ENCODE results near the gene MEF2C.
A peak's percentile ranks its signal among the peaks of the same experiment; 100 is the strongest.

MEF2C gene

DNA sequence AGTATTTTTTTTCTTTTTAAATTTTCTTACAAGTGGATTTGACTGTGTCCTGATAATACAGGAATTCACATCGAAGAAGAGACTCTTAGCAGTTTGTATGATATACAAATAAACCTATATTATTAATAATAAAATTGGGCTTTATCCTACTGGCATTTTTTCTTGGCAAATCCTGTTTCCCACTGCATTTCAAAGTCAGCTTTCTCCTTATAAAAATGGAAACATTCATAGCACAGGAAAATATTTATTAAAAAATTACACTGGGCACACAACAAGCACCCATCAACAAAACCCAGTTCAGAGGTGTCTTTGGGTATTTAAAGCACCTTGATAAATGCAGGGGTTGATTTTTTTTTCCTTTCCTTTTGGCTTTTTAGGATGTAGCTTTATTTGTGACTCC lies 200.9 kb downstream of the MEF2C start:
- Mint-ChIP-seq H3K36me3 (ENCODE audit: low read depth) (no peaks in the 10 kb centered on the region), H3K9me3 (no peaks in the 10 kb centered on the region), H3K4me1 (peaks cover 17% of the 10 kb centered on the region), H3K4me3 (no peak overlapping the region), H3K27me3 (ENCODE audit: low read depth, poor library complexity) (peaks cover 100% of the 10 kb centered on the region), H3K27ac (no peak overlapping the region)
- TF ChIP-seq, protein P1, sequence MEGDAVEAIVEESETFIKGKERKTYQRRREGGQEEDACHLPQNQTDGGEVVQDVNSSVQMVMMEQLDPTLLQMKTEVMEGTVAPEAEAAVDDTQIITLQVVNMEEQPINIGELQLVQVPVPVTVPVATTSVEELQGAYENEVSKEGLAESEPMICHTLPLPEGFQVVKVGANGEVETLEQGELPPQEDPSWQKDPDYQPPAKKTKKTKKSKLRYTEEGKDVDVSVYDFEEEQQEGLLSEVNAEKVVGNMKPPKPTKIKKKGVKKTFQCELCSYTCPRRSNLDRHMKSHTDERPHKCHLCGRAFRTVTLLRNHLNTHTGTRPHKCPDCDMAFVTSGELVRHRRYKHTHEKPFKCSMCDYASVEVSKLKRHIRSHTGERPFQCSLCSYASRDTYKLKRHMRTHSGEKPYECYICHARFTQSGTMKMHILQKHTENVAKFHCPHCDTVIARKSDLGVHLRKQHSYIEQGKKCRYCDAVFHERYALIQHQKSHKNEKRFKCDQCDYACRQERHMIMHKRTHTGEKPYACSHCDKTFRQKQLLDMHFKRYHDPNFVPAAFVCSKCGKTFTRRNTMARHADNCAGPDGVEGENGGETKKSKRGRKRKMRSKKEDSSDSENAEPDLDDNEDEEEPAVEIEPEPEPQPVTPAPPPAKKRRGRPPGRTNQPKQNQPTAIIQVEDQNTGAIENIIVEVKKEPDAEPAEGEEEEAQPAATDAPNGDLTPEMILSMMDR (IDR thresholded peaks at IDR 0.05) = no peak
- DNase-seq = no peak

DNA sequence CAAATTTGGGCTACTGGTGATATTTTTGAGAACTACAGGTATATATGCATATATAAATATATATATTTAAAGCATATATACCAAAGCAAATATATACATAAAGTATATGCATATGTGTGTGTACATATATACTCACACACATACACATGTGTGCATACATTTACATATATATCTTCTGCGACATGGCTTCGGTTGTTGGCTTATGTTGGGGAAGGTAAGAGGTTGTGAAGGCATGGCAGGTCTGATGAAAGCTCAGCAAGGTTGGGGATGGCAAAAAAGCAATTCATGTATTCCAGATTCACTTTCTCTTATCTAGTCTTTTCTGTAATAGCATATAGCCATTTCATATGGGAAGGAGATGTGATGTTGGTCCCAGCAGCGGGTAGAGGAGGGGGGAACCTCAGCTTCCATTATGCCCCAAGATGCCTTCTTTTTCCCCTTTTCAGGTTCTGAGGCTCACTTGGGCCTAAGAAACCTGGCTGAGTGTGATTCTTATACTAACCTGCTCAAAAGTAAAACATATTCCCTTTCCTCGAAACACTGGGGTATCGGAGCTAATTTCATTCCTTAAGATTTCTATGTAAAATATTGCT lies 201.7 kb downstream of the MEF2C start:
- no peaks in the 10 kb centered on the region for H3K36me3 Mint-ChIP-seq (ENCODE audit: low read depth)
- no peak overlapping the region for H3K27ac Mint-ChIP-seq
- no peak overlapping the region for H3K4me3 Mint-ChIP-seq

DNA sequence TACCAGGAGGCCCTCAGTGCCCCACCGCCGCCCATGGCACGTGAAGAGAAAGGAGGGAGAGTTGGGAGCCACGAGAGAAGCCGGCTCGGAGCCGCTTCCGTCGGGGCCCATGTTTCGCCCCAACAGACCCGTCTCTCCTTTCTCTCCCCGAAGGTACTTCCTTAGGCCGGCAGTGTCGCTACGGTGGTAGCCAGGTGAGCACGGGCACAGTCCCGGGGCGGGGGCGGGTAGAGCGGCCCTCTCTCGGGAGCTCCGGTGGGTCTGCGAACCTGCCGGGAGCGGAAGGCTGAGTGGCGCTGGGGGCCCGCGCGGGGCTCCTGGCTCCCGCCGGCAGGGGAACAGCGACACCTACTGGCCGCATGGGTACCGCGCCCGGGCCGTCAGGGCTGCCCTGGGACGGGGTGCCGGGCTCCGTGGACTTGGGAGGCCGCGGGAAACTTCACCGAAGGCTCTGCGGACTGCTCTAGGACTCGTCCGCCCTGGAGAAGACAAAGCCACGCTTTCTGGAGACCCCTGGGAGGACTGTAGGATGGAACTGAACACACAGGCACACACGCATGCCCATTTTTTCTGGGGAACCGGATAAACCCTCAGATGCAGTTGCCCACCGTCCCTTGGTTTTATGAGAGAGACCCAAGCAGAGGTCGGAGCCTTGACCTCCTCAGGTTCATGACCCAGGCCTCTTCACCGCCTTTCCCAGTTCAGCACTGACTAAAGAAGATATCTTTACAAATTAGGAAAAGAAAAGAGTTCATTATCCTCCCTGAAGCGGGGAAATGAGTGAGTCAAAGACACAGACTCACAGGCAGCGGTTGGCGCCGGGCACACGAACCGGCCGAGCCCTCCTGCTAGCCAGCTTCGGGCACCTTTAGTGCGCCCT lies 202.5 kb downstream of the MEF2C start:
- Mint-ChIP-seq H3K4me3 (peak overlapping the region; percentile 58), H3K9me3 (no peaks in the 10 kb centered on the region), H3K4me1 (peaks cover 27% of the 10 kb centered on the region), H3K27me3 (ENCODE audit: low read depth, poor library complexity) (peaks cover 100% of the 10 kb centered on the region), H3K36me3 (ENCODE audit: low read depth) (no peaks in the 10 kb centered on the region), H3K27ac (no peak overlapping the region)
- TF ChIP-seq, protein P1 (IDR thresholded peaks at IDR 0.05) = peak; percentile 98
- peak; percentile 95 for DNase-seq

More for the DNA sequence above, 201.7 kb downstream of the MEF2C start:
- Mint-ChIP-seq H3K27me3 (ENCODE audit: low read depth, poor library complexity) (peaks cover 100% of the 10 kb centered on the region), H3K4me1 (peaks cover 22% of the 10 kb centered on the region), H3K9me3 (no peaks in the 10 kb centered on the region)
- no peak for DNase-seq
- TF ChIP-seq, protein P1 (IDR thresholded peaks at IDR 0.05) = no peak

DNA sequence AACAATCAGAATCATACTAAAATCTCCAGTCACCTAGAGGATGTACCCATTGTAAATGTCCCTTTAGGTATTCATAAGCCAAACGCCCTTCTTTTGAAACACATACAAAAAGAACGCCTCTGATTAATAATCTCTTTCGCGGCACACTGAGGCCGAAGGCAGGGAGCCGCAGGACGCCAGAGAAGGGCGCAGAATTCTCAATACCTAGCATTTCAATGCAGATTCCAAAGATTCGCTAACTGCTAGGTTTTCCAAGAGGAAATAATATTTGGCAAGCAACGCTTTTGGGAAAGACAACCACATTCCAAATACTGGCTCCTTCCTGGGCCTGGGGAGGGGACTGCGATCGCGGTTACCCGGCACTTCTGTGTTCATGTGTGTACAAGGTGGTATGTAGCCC lies 203.3 kb downstream of the MEF2C start:
- Mint-ChIP-seq H3K27me3 (ENCODE audit: low read depth, poor library complexity) (peaks cover 100% of the 10 kb centered on the region), H3K9me3 (no peaks in the 10 kb centered on the region), H3K4me3 (no peak overlapping the region), H3K4me1 (peaks cover 29% of the 10 kb centered on the region), H3K27ac (no peak overlapping the region), H3K36me3 (ENCODE audit: low read depth) (no peaks in the 10 kb centered on the region)
- DNase-seq = no peak
- TF ChIP-seq, protein P1 (IDR thresholded peaks at IDR 0.05) = no peak

DNA sequence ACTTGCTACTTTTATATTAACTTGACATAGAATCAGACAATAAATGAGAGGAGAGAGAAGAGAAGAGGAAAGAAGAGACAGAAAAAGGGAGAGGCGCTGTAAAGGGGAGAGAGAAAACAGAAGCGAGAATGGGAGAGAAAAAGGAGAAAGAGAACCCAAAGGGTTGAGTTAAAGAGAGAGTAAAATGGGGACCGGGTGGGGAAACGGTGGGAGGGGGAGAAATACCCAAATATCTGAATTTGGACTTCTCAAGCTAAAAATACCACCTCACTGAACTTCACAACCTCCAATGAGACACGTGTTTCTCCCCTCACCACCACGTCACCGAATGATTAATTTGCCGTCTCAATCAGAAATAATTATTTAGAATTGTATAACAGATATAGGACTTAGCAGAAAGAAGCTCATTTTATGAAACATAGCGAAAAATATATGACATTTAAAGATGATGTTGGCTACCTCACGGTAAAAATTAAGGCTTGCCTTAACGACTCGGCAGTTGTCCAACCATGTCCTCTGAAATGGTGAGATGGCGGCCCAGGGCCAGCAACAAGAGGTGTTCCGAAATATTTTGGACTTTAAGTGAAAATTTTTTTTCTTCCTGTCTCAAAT lies 204.1 kb downstream of the MEF2C start:
- Mint-ChIP-seq H3K27ac (no peak overlapping the region), H3K27me3 (ENCODE audit: low read depth, poor library complexity) (peaks cover 100% of the 10 kb centered on the region), H3K4me1 (peaks cover 28% of the 10 kb centered on the region), H3K36me3 (ENCODE audit: low read depth) (no peaks in the 10 kb centered on the region), H3K9me3 (no peaks in the 10 kb centered on the region), H3K4me3 (no peak overlapping the region)
- no peak for DNase-seq
- TF ChIP-seq, protein P1 (IDR thresholded peaks at IDR 0.05) = no peak
